ENCODE results near the gene STAG3.

GRCh38 chr7:100163871-100164270 lies 13.8 kb upstream of the STAG3 start:
- no peak for TF ChIP-seq CTCF (IDR thresholded peaks at IDR 0.05)
- no peak for TF ChIP-seq MAX (CRISPR knock-in tag; IDR thresholded peaks at IDR 0.05)
- no peak for TF ChIP-seq ZNF423 (CRISPR knock-in tag; IDR thresholded peaks at IDR 0.05)
- no peak for TF ChIP-seq JUN (CRISPR knock-in tag; IDR thresholded peaks at IDR 0.05)
- no peak for TF ChIP-seq ZBTB43 (CRISPR knock-in tag; IDR thresholded peaks at IDR 0.05)
- no peak for TF ChIP-seq ZNF317 (CRISPR knock-in tag; IDR thresholded peaks at IDR 0.05; ENCODE audit: borderline replicate concordance, low read depth)
- no peak for TF ChIP-seq E2F4 (CRISPR knock-in tag; IDR thresholded peaks at IDR 0.05; ENCODE audit: borderline replicate concordance, low read depth)
- TF ChIP-seq ZNF281 (CRISPR knock-in tag; IDR thresholded peaks at IDR 0.05), result no peak
- no peak for TF ChIP-seq HMGXB4 (CRISPR knock-in tag; IDR thresholded peaks at IDR 0.05)
- TF ChIP-seq ESRRA (CRISPR knock-in tag; IDR thresholded peaks at IDR 0.05; ENCODE audit: borderline replicate concordance), result no peak
- TF ChIP-seq ATF1 (CRISPR knock-in tag; IDR thresholded peaks at IDR 0.05), result no peak
- TF ChIP-seq ZNF263 (CRISPR knock-in tag; IDR thresholded peaks at IDR 0.05; ENCODE audit: low read depth), result no peak
- TF ChIP-seq ATF2 (CRISPR knock-in tag; IDR thresholded peaks at IDR 0.05; ENCODE audit: borderline replicate concordance, low read depth), result no peak
- no peak for TF ChIP-seq STAT6 (CRISPR knock-in tag; conservative IDR thresholded peaks at IDR 0.05; ENCODE audit: low read depth)
